Measurements from ENCODE around the gene CIROP.

The CIROP gene

DNA sequence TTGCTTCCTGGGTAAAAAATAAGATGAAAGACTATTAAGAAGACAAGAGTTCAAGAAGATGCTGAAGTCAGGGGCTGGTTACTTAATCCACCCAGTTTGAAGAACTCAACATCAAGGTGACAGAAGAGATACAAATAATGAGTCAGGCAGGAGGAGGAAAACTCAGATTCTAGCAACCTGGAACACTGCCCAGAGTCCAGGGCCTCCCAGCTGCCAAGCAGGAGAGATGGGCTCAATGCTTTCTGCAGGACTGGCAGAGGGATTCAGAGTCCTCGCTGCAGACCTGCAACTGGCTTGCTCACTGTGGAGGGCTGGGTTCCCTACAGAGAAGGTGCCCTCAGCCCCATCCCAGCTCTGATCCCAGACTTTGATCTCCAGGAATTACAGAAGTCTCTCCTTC lies 42.9 kb upstream of the CIROP start:
- no peak overlapping the region for H3K27ac ChIP-seq
- H3K9me3 ChIP-seq, result no peaks in the 10 kb centered on the region
- H3K27me3 ChIP-seq, result no peaks in the 10 kb centered on the region
- peaks cover 5 to 9% of the 10 kb centered on the region in 2 experiments for H3K4me1 ChIP-seq (ENCODE audit: control insufficient read depth in 1 of 2, insufficient read depth in 1 of 2, low read depth in 1 of 2, low read length in 1 of 2)
- TF ChIP-seq, protein P1, sequence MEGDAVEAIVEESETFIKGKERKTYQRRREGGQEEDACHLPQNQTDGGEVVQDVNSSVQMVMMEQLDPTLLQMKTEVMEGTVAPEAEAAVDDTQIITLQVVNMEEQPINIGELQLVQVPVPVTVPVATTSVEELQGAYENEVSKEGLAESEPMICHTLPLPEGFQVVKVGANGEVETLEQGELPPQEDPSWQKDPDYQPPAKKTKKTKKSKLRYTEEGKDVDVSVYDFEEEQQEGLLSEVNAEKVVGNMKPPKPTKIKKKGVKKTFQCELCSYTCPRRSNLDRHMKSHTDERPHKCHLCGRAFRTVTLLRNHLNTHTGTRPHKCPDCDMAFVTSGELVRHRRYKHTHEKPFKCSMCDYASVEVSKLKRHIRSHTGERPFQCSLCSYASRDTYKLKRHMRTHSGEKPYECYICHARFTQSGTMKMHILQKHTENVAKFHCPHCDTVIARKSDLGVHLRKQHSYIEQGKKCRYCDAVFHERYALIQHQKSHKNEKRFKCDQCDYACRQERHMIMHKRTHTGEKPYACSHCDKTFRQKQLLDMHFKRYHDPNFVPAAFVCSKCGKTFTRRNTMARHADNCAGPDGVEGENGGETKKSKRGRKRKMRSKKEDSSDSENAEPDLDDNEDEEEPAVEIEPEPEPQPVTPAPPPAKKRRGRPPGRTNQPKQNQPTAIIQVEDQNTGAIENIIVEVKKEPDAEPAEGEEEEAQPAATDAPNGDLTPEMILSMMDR (IDR thresholded peaks at IDR 0.05), result no peak
- H3K36me3 ChIP-seq, result no peaks in the 10 kb centered on the region
- no peak overlapping the region for H3K4me3 ChIP-seq (ENCODE audit: low read depth in 1 of 2, low read length in 1 of 2)

GRCh38 chr14:23146980-23147379 lies 42.2 kb upstream of the CIROP start:
- Histone ChIP-seq H3K4me1 (ENCODE audit: control insufficient read depth in 1 of 2, insufficient read depth in 1 of 2, low read depth in 1 of 2, low read length in 1 of 2) (peaks cover 5 to 9% of the 10 kb centered on the region in 2 experiments), H3K27ac (no peak overlapping the region), H3K36me3 (no peaks in the 10 kb centered on the region), H3K9me3 (no peaks in the 10 kb centered on the region), H3K4me3 (ENCODE audit: low read depth in 1 of 2, low read length in 1 of 2) (no peak overlapping the region), H3K27me3 (no peaks in the 10 kb centered on the region)
- TF ChIP-seq, protein P1 (IDR thresholded peaks at IDR 0.05), result no peak

GRCh38 chr14:23146351-23146910 lies 41.6 kb upstream of the CIROP start:
- Histone ChIP-seq H3K4me3 (ENCODE audit: low read depth in 1 of 2, low read length in 1 of 2) (no peak overlapping the region), H3K36me3 (no peaks in the 10 kb centered on the region), H3K4me1 (ENCODE audit: control insufficient read depth in 1 of 2, insufficient read depth in 1 of 2, low read depth in 1 of 2, low read length in 1 of 2) (peaks cover 5 to 9% of the 10 kb centered on the region in 2 experiments), H3K9me3 (no peaks in the 10 kb centered on the region), H3K27ac (no peak overlapping the region), H3K27me3 (no peaks in the 10 kb centered on the region)
- TF ChIP-seq, protein P1 (IDR thresholded peaks at IDR 0.05), result no peak

DNA sequence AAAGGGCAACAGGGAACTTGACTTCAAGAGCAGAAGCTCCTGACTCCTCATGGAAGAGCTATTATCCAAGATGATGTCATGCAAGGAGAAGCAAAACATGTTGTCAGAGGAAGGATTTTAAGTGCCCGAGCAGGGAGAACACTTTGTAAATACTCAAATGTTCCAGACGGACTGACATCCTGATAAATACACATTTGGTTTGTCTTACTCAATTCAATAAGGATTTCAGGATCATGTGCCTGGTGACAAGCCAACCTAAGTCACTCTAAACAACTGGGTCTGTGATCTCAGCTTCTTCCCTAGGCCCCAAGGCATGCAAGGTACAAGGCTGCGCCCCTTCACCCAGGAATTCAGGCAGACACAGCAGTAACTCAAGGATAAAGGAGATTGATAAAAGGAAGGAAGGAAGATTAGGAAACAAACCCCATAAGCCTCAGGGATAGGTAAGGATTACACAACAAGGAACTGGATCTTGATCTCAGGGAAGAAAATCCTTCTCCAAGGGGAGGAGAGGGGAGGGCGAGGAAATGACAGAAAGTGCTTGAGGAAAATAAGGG lies 41.1 kb upstream of the CIROP start:
- Histone ChIP-seq H3K4me1 (ENCODE audit: control insufficient read depth in 1 of 2, insufficient read depth in 1 of 2, low read depth in 1 of 2, low read length in 1 of 2) (peaks cover 5 to 9% of the 10 kb centered on the region in 2 experiments), H3K27me3 (no peaks in the 10 kb centered on the region), H3K36me3 (no peaks in the 10 kb centered on the region), H3K27ac (no peak overlapping the region), H3K4me3 (ENCODE audit: low read depth in 1 of 2, low read length in 1 of 2) (no peak overlapping the region), H3K9me3 (no peaks in the 10 kb centered on the region)
- TF ChIP-seq, protein P1 (IDR thresholded peaks at IDR 0.05), result no peak

DNA sequence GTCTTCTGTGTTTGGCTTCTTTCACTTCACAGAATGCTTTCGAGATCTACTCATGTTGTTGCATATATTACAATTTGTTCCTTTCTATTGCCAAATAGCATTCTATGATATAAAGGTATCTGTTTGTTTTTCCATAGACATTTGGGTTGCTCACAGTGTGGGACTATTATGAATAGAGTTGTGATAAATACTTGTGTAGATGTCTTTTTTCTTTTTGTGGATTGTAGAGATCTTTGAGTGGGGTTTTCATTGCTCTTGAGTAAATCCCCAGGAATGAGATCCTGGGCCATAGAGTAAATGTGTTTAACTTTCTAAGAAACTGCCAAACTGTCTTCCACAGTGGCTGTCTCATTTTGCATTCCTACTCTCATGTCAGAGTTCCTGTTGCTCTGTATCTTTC lies 39.1 kb upstream of the CIROP start:
- Histone ChIP-seq H3K27ac (no peak overlapping the region), H3K27me3 (no peaks in the 10 kb centered on the region), H3K36me3 (peaks cover 5% of the 10 kb centered on the region), H3K4me3 (ENCODE audit: low read depth in 1 of 2, low read length in 1 of 2) (no peak overlapping the region), H3K4me1 (ENCODE audit: control insufficient read depth in 1 of 2, insufficient read depth in 1 of 2, low read depth in 1 of 2, low read length in 1 of 2) (peaks cover 5 to 9% of the 10 kb centered on the region in 2 experiments), H3K9me3 (no peaks in the 10 kb centered on the region)
- TF ChIP-seq, protein P1 (IDR thresholded peaks at IDR 0.05), result no peak
